H9 (cell line): ENCODE results near the gene DUS2. TPM values are rescaled to one million over a fixed set of nuclear protein-coding genes. Genes with fewer than 3 reads are reported as not detected.

ENCODE experiments used
- DNase-seq: peaks from one replicate; pipeline ENCODE4 v3.0.0-alpha.2; 2017
- H2AFZ ChIP-seq: one replicate; pipeline ENCODE4 v1.6.1; 2013; ENCODE audit warnings: mild to moderate bottlenecking, low read length, control low read depth, moderate library complexity
- H2AK5ac ChIP-seq: 2 replicates; pipeline ENCODE4 v1.6.1; 2013; ENCODE audit warnings: low read length, control low read depth, mixed read lengths; ENCODE audit not compliant: insufficient read length
- H2BK120ac ChIP-seq: one replicate; pipeline ENCODE4 v1.6.1; 2013; ENCODE audit warnings: low read depth, mild to moderate bottlenecking, low read length, control low read depth, inconsistent platforms; ENCODE audit not compliant: poor library complexity, severe bottlenecking
- H2BK12ac ChIP-seq: 2 replicates; pipeline ENCODE4 v1.6.1; 2013; ENCODE audit warnings: low read length, control low read depth, mixed read lengths, low read depth; ENCODE audit not compliant: insufficient read length
- H2BK15ac ChIP-seq: 2 replicates; pipeline ENCODE4 v1.6.1; 2013; ENCODE audit warnings: low read depth, low read length, control low read depth
- H2BK20ac ChIP-seq: one replicate; pipeline ENCODE4 v1.6.1; 2013; ENCODE audit warnings: low read depth, mild to moderate bottlenecking, low read length, control low read depth, inconsistent platforms; ENCODE audit not compliant: poor library complexity, severe bottlenecking
- H2BK5ac ChIP-seq: 2 replicates; pipeline ENCODE4 v1.6.1; 2013; ENCODE audit warnings: low read length, control low read depth, mixed read lengths; ENCODE audit not compliant: insufficient read length
- H3K14ac ChIP-seq: 2 replicates; pipeline ENCODE4 v1.6.1; 2013; ENCODE audit warnings: low read length, control low read depth; ENCODE audit not compliant: insufficient read depth
- H3K18ac ChIP-seq: 2 replicates; pipeline ENCODE4 v1.6.1; 2013; ENCODE audit warnings: low read depth, mild to moderate bottlenecking, mixed read lengths, low read length, control low read depth; ENCODE audit not compliant: insufficient read length
- H3K23ac ChIP-seq: 2 replicates; pipeline ENCODE4 v1.6.1; 2013; ENCODE audit warnings: low read length, control low read depth, mixed read lengths, low read depth; ENCODE audit not compliant: insufficient read length
- H3K23me2 ChIP-seq: 2 replicates; pipeline ENCODE4 v1.6.1; 2013; ENCODE audit warnings: low read depth, mild to moderate bottlenecking, mixed read lengths, low read length, control low read depth; ENCODE audit not compliant: insufficient read length, poor library complexity, severe bottlenecking
- H3K27ac ChIP-seq: 2 replicates; pipeline ENCODE4 v1.5.1; 2013; ENCODE audit warnings: low read length, control low read depth, mixed read lengths, low read depth; ENCODE audit not compliant: insufficient read length
- H3K27me3 ChIP-seq: 2 replicates; pipeline ENCODE4 v1.6.1; 2013; ENCODE audit warnings: low read length, control low read depth, inconsistent platforms; ENCODE audit not compliant: insufficient read depth
- H3K4ac ChIP-seq: 2 replicates; pipeline ENCODE4 v1.6.1; 2013; ENCODE audit warnings: low read depth, mild to moderate bottlenecking, control low read depth, inconsistent platforms, low read length, moderate library complexity
- H3K4me1 ChIP-seq: 2 replicates; pipeline ENCODE4 v1.6.1; 2013; ENCODE audit warnings: low read length, control low read depth, inconsistent platforms; ENCODE audit not compliant: insufficient read depth
- H3K4me2 ChIP-seq: 2 replicates; pipeline ENCODE4 v1.6.1; 2013; ENCODE audit warnings: low read length, control low read depth, mixed read lengths; ENCODE audit not compliant: insufficient read length, insufficient read depth
- H3K56ac ChIP-seq: 2 replicates; pipeline ENCODE4 v1.6.1; 2013; ENCODE audit warnings: low read depth, mild to moderate bottlenecking, mixed read lengths, low read length, control low read depth; ENCODE audit not compliant: insufficient read length
- H3K79me1 ChIP-seq: 2 replicates; pipeline ENCODE4 v1.6.1; 2013; ENCODE audit warnings: low read depth, mild to moderate bottlenecking, moderate library complexity, low read length, control low read depth, inconsistent platforms; ENCODE audit not compliant: insufficient read depth, poor library complexity, severe bottlenecking
- H3K79me2 ChIP-seq: 2 replicates; pipeline ENCODE4 v1.6.1; 2013; ENCODE audit warnings: low read length, control low read depth, inconsistent platforms; ENCODE audit not compliant: insufficient read depth
- H3K9ac ChIP-seq: 2 replicates; pipeline ENCODE4 v1.6.1; 2013; ENCODE audit warnings: low read length, control low read depth, mixed read lengths; ENCODE audit not compliant: insufficient read length; ENCODE audit errors: extremely low read depth
- H3K9me3 ChIP-seq: one replicate; pipeline ENCODE4 v1.6.1; 2013; ENCODE audit warnings: low read depth, low read length, inconsistent platforms; ENCODE audit not compliant: control insufficient read depth
- H3T11ph ChIP-seq: one replicate; pipeline ENCODE4 v1.6.1; 2013; ENCODE audit warnings: mild to moderate bottlenecking, low read length, control low read depth, inconsistent platforms
- H4K20me1 ChIP-seq: one replicate; pipeline ENCODE4 v1.6.1; 2013; ENCODE audit not compliant: control insufficient read depth, insufficient read length, insufficient read depth
- H4K5ac ChIP-seq: 2 replicates; pipeline ENCODE4 v1.6.1; 2013; ENCODE audit warnings: low read depth, mild to moderate bottlenecking, mixed read lengths, low read length, control low read depth; ENCODE audit not compliant: insufficient read length
- H4K8ac ChIP-seq: replicated peaks from 2 replicates; pipeline ENCODE4 v1.6.1; 2013; ENCODE audit warnings: low read length, control low read depth, mixed read lengths, low read depth; ENCODE audit not compliant: insufficient read length
- H4K91ac ChIP-seq: 2 replicates; pipeline ENCODE4 v1.6.1; 2013; ENCODE audit warnings: low read depth, mild to moderate bottlenecking, moderate library complexity, mixed read lengths, low read length, control low read depth; ENCODE audit not compliant: insufficient read length
- H3K27ac Mint-ChIP-seq, 3 experiments: 2 replicates in 2 of 3; 3 replicates in 1 of 3; pipeline ENCODE4 v1.8.0; 2020 to 2021; ENCODE audit warnings: mixed read lengths in 3 of 3, mild to moderate bottlenecking in 1 of 3, moderate library complexity in 1 of 3
- H3K27me3 Mint-ChIP-seq: 2 replicates; pipeline ENCODE4 v1.8.0; 2021; ENCODE audit warnings: low read depth, mild to moderate bottlenecking, moderate library complexity, mixed read lengths
- H3K36me3 Mint-ChIP-seq, 3 experiments: 2 replicates in 2 of 3; 3 replicates in 1 of 3; pipeline ENCODE4 v1.8.0; 2020 to 2021; ENCODE audit warnings: low read depth in 3 of 3, mixed read lengths in 3 of 3; ENCODE audit not compliant: insufficient read depth in 1 of 3
- H3K4me1 Mint-ChIP-seq, 2 experiments: 2 replicates each; pipeline ENCODE4 v1.8.0; 2020; ENCODE audit warnings: mixed read lengths in 2 of 2
- H3K4me3 Mint-ChIP-seq, 2 experiments: 2 replicates in 1 of 2; 3 replicates in 1 of 2; pipeline ENCODE4 v1.8.0; 2020 to 2021; ENCODE audit warnings: mild to moderate bottlenecking in 2 of 2, mixed read lengths in 2 of 2, moderate library complexity in 1 of 2
- H3K9me3 Mint-ChIP-seq, 2 experiments: 2 replicates in 1 of 2; 3 replicates in 1 of 2; pipeline ENCODE4 v1.8.0; 2020; ENCODE audit warnings: mild to moderate bottlenecking in 2 of 2, mixed read lengths in 2 of 2, moderate library complexity in 1 of 2
- CTCF ChIP-seq: fragments of 200-600 bp; sonication (generic); conservative IDR thresholded peaks from 3 replicates; pipeline ENCODE4 v1.8.0; 2021; ENCODE audit warnings: antibody characterized with exemption, mild to moderate bottlenecking
- WGBS: extraction: QIAGEN DNeasy Blood & Tissue Kit; methylation state at CpG from one replicate; pipeline ENCODE4 v1.1.7; 2013; ENCODE audit warnings: missing lambda C conversion rate, low lambda C conversion rate, mixed read lengths; ENCODE audit not compliant: insufficient read length; ENCODE audit errors: extremely low coverage; 5-methylcytosine and 5-hydroxymethylcytosine counted together
- total RNA-seq: library from RNA; stranded (reverse); gene quantifications from 2 replicates; pipeline ENCODE4 v1.2.1, GENCODE V29; 2021

The DUS2 gene
- total RNA-seq, 1 experiment from 2014 or later: 28.5 TPM

DNA sequence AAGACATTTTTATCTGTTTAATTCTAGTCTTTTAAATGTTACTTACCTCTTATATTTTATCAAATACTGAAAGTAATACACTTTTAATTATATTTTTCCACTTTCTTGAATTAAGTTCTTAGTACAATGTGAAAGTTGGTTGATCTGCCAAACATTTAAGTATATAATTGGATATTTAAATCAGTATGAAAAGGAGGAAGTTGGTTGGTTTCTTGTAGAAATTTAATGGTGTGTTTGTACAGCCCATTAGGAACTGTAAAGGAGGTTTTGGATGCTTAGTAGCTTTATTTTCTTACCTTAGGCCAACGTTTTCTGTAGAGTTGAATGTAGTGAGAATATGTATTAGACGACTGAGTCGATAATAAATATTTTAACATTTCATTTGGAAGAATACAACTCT, 67.4 kb downstream of the DUS2 start:
- no peaks in the 10 kb centered on the region for H4K20me1 ChIP-seq
- H3K79me2 ChIP-seq: peaks cover 18% of the 10 kb centered on the region; the same call in 1 of the 2 replicates
- H4K8ac ChIP-seq: no peak overlapping the region
- no peak overlapping the region for H2BK15ac ChIP-seq
- no peak overlapping the region for H2AK5ac ChIP-seq
- no CpG with 5 or more reads among the region's 3 CpGs for WGBS
- Mint-ChIP-seq H3K9me3 (peaks cover 0 to 3% of the 10 kb centered on the region in 2 experiments; a peak in 1 of 5 replicates), H3K4me3 (no peak overlapping the region), H3K4me1 (peaks cover 33 to 40% of the 10 kb centered on the region in 2 experiments), H3K27ac (no peak overlapping the region; a peak in 1 of 7 replicates), H3K27me3 (no peaks in the 10 kb centered on the region), H3K36me3 (peaks cover 0 to 4% (median 0%) of the 10 kb centered on the region in 3 experiments; a peak in 1 of 7 replicates)
- no peak overlapping the region for H3K23ac ChIP-seq
- no peak overlapping the region for H3K56ac ChIP-seq
- H4K91ac ChIP-seq: no peak overlapping the region
- no peak overlapping the region for H3K4me2 ChIP-seq
- no peak overlapping the region for H3T11ph ChIP-seq
- peaks cover 4% of the 10 kb centered on the region for H3K23me2 ChIP-seq
- H3K9me3 ChIP-seq: no peaks in the 10 kb centered on the region
- no peak overlapping the region for H3K27ac ChIP-seq
- no peak overlapping the region for H3K9ac ChIP-seq
- no peak for DNase-seq
- no peak overlapping the region for H3K18ac ChIP-seq
- H4K5ac ChIP-seq: no peak overlapping the region
- H2AFZ ChIP-seq: no peak overlapping the region
- no peak overlapping the region for H2BK12ac ChIP-seq
- H3K4ac ChIP-seq: no peak overlapping the region
- no peak overlapping the region for H3K14ac ChIP-seq
- H3K4me1 ChIP-seq: peaks cover 5% of the 10 kb centered on the region; the same call in 1 of the 2 replicates
- no peak overlapping the region for H2BK5ac ChIP-seq
- H2BK120ac ChIP-seq: no peak overlapping the region
- TF ChIP-seq CTCF: no peak
- H3K27me3 ChIP-seq: no peaks in the 10 kb centered on the region
- H2BK20ac ChIP-seq: no peak overlapping the region
- H3K79me1 ChIP-seq: peaks cover 4% of the 10 kb centered on the region
